ENCODE measurements around the gene CAPN1.
"Not testable (repeated sequence)": the region's sequence is repeated elsewhere in the genome, so short reads cannot be mapped to it uniquely, and the experiment has no call there.

The CAPN1 gene

DNA sequence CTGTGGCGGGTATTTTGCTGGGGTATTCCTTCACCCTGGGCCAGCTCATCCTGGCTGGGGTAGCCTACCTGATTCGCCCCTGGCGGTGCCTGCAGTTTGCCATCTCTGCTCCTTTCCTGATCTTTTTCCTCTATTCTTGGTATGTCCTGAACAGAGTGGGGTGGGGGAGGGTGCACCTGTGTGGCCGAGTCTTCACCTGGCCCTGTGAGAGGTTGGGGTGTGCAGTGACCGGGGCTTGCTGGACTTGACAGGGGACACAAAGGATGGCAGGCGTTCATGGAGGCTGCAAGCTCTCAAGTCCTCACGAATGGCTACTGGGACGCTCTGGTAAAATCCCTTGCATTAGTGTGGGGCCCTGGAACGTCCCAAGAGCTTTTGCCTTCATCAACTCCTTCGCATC, 39.3 kb downstream of the CAPN1 start:
- DNase-seq = no peak

DNA sequence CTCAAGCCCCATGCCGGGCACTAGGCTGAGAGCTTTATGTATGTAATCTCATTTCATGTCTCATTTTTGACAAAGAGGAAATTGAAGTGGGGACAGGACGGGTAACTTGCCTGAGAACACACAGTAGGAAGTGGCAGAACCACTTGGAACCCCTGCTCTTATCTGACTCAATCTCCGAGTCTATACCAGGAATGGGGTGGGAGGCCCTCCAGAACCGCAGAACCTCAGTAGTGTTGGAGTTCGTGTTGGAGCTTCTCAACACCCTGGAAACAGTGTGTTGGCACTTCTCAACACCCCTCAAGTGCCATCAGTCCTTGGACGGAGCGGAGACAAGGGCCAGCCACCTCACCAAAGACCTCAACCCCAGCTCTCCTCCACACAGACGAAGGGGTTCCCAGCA, 41.3 kb downstream of the CAPN1 start:
- DNase-seq = peak; percentile 26

DNA sequence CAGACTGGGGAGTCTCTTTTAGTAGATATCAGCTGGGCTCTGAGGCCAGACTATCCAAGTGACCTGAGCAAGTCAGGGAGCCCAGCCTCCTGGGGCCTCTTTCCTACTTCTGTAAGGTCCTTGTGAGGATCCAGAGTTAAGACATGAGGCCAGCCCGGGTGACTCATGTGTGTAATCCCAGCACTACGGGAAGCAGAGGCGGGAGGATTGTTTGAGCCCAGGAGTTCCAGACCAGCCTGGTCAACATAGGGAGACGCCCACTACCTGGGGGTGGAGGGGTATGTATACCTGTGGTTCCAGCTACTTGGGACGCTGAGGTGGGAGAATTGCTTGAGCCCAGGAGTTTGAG, 43.2 kb downstream of the CAPN1 start:
- peak; percentile 58 for DNase-seq

DNA sequence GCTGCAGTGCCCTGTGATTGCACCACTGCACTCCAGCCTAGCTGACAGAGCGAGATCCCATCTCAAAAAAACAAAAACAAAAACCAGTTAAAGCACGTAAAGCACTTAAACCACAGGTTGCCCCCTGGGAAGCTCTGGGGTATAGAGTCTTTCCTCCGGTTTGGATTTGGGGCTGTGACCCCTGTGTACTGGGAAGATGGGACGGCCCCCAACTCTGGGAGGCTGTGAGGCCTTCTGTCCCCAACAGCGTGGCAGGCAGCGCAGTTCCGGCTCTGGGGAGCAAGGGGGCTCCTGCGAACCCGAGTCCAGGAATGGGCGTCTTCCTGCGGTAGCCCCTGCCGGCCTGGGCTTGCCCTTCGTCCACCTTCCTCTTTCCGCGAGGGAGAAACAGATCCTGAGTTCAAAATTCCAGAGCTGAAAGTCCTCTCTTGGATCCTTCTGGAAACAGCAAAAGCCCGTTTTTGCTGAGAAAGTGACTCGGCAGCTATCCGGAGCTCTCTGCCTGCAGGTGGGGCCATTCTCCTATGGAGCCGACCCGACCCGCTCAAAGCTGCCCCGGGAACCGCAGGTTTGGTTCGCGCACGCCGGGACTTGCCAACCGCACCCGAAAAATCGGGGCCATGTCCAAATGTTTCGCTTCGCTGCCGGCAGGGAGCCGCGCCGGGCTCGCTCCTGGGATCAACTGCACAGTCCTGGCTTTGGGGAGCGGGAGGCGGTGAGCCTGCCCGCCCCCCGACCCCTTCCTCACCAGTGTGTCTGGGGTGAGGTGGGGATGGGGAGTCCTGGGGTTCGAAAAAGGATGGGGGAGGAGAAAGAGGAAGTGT, 43.8 kb downstream of the CAPN1 start:
- DNase-seq = peak; percentile 53

DNA sequence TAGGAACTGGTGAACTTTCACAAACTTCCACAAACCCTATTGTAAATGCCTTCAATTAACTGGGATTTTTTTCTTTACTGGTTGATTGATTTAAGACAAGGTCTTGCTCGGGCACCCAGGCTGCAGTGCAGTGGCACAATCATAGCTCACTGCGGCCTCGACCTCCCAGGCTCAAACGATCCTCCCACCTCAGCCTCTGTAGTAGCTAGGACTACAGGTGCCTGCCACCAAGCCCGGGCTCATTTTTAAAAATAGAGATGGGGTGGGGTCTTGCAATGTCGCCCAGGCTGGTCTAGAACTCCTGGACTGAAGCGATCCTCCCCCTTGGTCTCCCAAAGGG, 44.3 kb downstream of the CAPN1 start:
- no peak for DNase-seq

DNA sequence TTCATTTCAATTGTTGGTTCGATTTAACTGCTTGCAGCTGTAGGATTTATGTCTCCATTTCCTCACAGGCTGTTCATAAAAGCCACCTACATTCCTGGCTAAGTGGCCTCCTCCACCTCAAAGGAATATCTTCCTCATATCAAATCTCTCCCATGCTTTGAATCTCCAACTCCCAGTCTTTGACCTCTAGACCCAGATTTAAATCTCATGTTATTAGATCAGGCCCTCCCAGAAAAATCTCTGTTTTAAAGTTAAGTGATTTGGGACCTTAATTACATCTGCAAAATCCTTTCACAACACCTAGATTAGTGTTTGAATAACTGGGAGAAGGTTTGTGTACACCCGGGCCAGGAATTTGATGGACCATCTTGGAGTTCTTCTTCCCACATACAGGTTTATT, 46.2 kb downstream of the CAPN1 start:
- DNase-seq = no peak

DNA sequence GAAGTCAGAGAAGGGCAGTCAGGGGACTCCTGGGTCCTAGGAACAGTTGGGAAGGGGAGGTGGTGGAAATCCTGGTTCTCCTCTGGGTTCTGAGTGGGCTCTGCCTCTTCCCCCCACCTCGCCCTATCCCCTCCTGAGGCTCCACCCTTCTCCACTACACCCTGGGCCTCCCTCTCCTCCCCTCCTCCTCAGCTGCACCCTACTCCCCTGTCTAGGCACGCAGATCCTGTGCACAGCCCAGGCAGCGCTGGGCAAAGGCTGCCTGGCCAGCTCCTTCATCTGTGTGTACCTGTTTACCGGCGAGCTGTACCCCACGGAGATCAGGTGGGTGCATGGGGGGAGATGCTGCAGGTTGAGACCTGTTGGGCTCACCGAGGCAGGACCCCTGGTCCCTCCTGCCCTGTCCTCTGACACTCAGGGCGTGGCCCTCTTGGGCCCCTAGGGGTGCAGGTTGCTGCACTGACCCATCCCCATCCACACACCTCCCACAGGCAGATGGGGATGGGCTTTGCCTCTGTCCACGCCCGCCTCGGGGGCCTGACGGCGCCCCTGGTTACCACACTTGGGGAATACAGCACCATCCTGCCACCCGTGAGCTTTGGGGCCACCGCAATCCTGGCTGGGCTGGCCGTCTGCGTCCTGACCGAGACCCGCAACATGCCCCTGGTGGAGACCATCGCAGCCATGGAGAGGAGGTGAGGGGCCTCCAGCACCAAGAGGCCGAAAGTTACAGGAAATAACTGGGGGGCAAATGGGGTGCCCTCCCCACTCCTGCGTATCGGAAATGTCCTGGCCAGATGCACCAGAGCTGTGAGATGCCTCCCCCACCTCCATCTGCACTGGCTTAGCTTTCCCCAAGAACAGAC, 54.7 kb downstream of the CAPN1 start:
- no peak for DNase-seq

DNA sequence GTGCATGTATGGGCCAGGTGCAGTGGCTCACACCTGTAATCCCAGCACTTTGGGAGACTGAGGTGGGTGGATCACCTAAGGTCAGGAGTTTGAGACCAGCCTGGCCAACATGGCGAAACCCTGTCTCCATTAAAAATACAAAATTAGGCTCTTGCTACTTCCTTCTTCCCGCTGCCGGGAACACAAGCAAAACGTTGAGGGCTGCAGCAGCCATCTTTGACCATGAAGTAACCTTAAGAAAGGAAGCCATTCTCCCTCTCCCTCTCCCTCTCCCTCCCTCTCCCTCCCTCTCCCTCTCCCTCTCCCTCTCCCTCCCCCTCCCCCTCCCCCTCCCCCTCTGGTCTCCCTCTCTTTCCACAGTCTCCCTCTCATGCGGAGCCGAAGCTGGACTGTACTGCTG, 56.6 kb downstream of the CAPN1 start:
- DNase-seq = not testable (repeated sequence)

DNA sequence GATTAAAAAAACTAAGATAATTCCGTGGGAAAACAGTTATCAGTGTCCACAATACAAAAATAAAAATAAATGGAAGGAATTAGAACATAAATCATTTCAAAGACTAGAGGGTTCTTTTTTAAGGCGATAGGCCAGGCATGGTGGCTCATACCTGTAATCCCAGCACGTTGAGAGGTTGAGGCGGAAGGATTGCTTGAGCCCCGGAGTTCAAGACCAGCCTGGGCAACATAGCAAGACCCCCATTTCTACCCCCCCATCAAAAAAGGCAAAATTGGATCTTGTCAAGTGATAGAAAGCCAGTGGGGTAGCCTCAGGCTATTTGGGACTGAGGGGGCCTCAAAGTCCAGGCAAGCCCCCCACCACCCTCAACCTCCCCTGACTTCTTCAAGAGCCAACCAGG, 59.4 kb downstream of the CAPN1 start:
- no peak for DNase-seq

DNA sequence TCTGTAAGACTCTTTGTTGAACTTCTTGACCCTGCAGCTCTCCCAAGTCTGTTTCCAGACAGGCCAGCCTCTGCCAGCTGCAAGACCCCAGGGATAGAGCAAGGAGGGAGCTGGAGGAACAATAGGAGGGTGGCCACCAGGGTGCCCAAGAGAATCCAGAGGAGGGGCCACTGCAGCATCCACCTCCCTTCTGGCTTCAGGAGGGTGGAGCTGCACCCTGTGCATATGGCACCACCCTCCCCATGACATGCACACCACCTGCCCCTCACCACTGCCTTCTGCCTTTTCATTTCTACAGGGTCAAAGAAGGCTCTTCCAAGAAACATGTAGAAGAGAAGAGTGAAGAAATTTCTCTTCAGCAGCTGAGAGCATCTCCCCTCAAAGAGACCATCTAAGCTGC, 60.0 kb downstream of the CAPN1 start:
- DNase-seq = no peak

DNA sequence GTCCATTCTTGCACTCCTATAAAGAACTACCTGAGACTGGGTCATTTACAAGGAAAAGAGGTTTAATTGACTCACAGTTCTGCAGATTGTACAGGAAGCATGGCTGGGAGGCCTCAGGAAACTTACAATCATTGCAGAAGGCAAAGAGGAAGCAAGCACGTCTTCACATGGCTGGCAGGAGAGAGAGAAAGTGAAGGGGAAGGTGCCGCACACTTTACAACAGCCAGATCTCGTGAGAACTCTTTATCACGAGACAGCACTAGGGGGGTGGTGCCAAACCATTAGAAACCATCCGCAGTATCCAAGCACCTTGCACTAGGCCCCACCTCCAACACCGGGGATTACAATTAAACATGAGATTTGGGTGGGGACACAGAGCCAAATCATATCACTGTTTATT, 60.7 kb downstream of the CAPN1 start:
- no peak for DNase-seq

DNA sequence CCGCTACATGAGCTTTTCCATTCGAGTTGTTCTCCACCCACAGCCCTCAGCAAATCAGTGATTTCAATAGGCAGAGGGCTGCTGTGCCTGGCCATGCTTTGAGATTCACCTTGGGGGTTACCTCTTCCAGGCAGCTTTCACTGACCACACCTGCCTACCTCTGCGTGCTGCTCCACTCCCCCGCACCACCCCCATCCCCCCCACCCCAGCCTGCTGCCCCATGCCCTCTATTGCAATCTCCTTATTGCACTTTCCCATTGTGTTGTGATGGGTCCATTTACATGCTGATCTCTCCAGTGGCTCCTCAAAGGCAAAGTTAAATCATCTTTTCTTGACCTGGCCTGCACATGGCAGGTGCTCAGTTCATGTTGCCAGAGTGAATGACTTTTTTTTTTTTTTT, 62.1 kb downstream of the CAPN1 start:
- DNase-seq = no peak

DNA sequence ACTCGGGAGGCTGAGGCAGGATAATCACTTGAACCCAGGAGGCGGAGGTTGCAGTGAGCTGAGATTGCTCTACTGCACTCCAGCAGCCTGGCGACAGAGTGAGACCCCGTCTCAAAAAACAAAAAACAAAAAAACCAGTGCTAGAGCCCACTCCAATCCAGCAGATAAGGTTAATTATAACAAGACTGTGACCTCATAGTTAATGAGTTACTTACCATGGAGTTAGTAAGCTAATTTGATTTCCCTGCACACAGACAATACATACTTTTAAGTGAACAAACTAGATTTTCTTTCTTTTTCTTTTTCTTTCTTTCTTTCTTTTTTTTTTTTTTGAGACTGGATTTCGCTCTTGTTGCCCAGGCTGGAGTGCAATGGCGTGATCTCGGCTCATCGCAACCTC, 63.3 kb downstream of the CAPN1 start:
- not testable (repeated sequence) for DNase-seq

DNA sequence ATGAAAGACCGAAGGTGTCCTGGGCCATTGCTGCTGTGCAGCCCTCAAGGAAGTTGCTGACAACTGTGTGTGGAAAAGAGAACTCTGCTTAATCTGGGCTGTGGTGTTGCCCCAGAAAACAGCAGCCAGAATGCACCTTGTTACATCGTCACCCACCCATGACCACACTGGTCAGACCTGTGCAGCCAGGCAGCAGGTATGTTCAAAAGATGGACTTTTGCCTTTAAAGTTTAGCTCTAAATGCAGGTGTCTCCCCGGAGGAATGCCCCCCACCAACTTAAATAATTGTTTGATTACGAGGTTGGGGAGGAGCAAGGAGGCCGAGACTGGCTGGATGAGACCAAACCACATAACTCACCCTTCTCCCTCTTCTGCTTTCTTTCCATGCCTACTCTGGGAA, 64.8 kb downstream of the CAPN1 start:
- no peak for DNase-seq

DNA sequence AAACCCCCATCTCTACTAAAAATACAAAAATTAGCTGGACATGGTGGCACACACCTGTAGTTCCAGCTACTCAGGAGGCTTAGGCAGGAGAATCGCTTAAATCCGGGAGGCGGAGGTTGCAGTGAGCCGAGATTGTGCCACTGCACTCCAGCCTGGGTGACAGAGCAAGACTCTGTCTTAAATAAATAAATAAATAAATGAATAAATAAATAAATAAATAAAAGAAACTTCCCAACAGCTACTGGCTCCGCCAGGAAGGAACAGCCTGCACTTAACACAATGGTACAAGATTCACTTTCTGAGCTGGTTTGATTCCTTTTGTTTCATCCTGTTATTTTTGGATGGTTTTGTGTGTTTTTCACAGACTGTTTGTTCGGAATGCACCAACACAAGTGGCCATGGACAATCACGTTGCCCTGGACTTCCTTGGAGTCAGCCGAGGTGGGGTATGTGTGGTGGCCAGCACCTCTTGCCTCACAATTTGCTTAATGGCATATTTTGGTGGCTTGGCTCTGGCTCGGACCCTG, 66.5 kb downstream of the CAPN1 start:
- DNase-seq = not testable (repeated sequence)

DNA sequence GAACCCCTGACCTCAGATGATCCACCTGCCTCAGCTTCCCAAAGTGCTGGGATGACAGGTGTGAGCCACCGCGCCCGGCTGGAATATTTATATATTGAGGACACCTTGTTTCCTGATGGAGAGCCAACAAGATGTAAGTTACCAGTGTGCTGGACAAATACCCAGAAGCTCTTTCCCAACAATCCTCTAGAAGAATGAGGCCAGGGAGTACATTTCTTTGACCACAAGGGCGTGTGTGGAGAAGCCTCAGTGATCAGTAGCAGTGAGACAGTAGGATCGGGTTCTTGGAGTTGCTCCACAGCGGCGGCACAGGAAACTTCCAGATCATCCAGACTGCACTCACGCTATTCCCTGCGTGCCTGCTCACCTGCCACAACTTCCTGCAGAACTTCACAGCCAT, 69.7 kb downstream of the CAPN1 start:
- no peak for DNase-seq

DNA sequence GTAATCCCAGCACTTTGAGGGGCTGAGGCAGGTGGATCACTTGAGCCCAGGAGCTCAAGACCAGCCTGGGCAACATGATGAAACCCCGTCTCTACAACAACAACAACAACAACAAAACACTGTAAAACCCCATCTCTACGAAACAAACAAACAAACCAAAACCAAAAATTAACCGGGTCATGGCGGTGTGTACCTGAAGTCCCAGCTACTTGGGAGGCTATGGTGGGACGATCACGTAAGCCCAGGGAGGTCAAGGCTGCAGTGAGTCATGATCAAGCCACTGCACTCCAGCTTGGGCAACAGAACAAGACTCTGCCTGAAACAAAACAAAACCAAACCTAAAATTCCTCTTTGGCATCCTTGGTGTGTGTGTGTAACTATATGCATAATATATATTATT, 73.0 kb downstream of the CAPN1 start:
- no peak for DNase-seq

DNA sequence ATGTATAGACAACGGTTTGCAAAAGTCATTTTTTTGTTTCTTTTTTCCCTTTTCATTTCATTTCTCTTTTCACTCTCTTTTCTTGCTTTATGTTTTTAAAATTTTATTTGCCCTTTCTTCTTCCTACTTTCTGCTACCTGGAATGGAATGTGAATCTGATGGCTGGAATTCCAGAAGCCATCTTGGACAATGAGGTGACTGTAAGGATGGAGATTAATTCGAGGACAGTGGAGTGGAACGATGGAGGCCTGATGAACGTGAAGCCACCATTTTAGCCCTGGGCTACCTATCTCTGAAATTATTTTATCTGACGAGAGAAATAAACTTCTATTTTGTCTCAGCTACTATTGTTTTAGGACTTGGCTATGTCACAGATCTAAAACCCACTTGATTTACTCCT, 77.3 kb downstream of the CAPN1 start:
- no peak for DNase-seq

DNA sequence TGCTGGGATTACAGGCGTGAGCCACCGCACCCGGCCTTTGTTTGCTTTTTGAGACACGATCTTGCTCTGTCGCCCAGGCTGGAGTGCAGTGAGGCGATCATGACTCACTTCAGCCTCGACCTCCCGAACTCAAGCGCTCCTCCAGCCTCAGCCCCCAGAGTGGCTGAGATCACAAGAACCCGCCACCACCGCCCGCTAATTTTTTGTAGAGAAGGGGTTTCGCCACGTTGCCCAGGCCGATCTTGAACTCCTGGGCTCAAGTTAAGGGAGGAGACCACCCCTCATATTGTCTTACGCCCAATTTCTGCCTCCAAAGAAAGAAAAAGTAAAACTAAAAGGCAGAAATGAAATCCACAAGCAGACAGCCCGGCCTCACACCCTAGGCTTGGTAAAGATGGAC, 78.6 kb downstream of the CAPN1 start:
- DNase-seq = no peak

DNA sequence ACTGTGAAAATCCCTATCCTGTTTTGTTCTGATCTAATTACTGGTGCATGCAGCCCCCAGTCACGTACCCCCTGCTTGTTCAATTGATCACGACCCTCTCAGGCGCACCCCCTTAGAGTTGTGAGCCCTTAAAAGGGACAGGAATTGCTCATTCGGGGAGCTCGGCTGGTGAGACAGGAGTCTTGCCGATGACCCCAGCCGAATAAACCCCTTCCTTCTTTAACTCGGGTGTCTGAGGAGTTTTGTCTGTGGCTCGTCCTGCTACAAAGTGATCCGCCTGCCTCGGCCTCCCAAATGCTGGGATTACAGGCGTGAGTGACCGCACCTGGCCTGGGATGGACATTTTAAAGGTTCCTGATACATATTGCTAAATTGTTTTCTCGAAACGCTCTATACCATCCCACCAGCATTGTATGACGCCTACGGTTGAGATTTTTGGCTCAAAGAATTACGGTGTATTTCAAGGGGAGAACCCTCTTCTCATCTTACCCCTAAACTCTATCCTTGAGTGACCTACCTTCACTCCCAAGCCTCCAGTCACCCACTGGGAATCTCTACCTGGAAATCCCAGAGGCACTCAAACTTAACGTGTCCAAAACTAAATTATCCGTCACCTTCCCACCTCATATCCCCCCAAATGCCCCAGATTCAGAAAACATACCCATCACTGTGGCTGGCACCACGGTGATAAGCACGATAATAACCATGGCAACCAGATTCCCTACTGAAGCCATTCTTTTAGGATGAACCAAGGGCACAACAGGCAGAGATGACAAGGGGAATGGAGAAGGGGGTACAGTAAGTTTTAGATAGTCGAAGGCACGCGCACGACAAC, 79.2 kb downstream of the CAPN1 start:
- no peak for DNase-seq

All from suppressor macrophage treated with lipopolysaccharide for 4 hours (primary cell).